Measurements from ENCODE around the gene POU2AF1. TPM values are rescaled to one million over a fixed set of nuclear protein-coding genes. Genes with fewer than 3 reads are reported as not detected.

The POU2AF1 gene
- total RNA-seq, 4 donors from 2014 or later: 0.17 to 2.1 TPM; not detected in 2

- TF ChIP-seq CTCF (IDR thresholded peaks at IDR 0.05; ENCODE audit: low read depth): no peak
Measured at GRCh38 chr11:111419641-111420327, 40.7 kb upstream of the POU2AF1 start.

GRCh38 chr11:111419181-111419580 lies 40.1 kb upstream of the POU2AF1 start:
- no peak for TF ChIP-seq CTCF (IDR thresholded peaks at IDR 0.05; ENCODE audit: low read depth)

GRCh38 chr11:111418436-111418787 lies 39.3 kb upstream of the POU2AF1 start:
- no peak for TF ChIP-seq CTCF (IDR thresholded peaks at IDR 0.05; ENCODE audit: low read depth)

- no peak for TF ChIP-seq CTCF (IDR thresholded peaks at IDR 0.05; ENCODE audit: low read depth)
Measured at GRCh38 chr11:111417766-111418435, 38.8 kb upstream of the POU2AF1 start.

GRCh38 chr11:111417011-111417765 lies 38.1 kb upstream of the POU2AF1 start:
- TF ChIP-seq CTCF (IDR thresholded peaks at IDR 0.05; ENCODE audit: low read depth): no peak

GRCh38 chr11:111416231-111416960 lies 37.3 kb upstream of the POU2AF1 start:
- TF ChIP-seq CTCF (IDR thresholded peaks at IDR 0.05; ENCODE audit: low read depth): no peak

Measured in subcutaneous adipose tissue (tissue), 4 donors.